Measurements from ENCODE around the gene GNPDA1. TPM values are rescaled to one million over a fixed set of nuclear protein-coding genes. Genes with fewer than 3 reads are reported as not detected.

Gene GNPDA1
- total RNA-seq, 1 donor from 2014 or later, result 28.5 TPM

DNA sequence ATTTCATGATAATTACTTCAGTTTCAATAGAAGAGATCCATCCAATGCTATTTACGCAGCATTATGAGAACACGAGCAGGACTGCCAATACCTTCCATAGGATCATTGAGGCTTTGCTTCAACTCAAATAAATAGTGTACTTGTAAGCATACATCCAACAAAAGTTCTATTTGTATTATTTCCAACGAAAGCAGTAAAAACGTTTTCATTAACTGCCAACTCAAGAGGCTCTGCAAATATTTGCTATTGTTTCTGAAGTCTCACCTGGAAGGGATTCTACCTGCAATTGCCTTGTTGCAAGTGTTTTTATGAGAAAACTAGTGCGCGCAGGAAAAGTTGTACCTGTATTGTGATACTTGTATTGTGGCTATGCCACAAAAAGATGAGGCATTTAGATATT lies 11.0 kb upstream of the GNPDA1 start:
- no peak for DNase-seq (ENCODE audit: low read depth in 2 of 2)

DNA sequence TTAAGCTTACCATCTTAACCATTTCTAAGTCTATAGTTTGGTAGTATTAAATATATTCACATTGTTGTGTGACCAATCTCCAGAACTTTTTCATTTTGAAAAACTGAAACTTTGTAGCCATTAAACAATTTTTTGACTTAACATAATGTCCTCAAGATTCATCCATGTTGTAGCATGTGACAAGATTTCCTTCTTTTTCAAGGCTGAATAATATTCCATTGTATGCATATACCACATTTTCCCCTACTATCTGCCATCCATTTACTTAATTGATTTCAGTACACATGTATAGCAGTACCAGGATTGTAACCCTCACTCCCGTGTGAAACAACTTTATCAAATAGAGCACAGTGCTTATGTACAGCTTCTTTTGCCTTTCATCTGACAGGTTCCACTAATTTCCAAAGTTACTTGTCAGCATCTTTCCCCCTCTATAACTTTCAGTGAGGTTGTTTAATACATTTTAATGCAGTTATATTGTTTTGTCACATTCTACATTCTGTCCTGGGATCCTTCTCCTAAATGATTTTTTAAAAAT lies 7.4 kb upstream of the GNPDA1 start:
- no peak for DNase-seq (ENCODE audit: low read depth in 2 of 2)

DNA sequence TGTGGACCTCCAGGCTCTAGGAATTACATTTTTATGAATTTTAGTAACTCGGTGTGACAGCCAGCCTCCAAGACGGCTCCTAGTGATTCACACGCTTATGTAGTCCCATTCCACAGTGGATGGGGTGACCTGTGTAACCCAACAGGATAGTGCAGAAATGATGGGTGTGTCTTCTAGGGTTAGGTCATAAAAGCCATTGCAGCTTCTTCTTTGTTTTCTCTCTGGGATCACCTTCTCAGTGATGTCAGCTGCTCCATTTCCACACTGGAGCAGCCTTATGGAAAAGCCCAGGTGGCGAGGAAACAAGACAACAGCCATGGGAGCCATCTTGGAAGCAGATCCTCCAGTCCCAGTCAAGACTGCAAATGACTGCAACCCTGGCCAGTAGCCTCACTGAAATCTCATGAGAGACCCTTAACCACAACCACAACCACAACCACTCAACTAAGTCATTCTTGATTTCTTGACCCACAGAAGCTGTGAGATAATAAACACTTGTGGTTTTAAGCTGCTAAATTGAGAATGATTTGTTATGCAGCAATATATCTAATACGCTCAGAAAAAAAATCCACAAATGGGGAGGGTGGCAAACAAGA lies 5.1 kb upstream of the GNPDA1 start:
- DNase-seq (ENCODE audit: low read depth in 2 of 2), result no peak

DNA sequence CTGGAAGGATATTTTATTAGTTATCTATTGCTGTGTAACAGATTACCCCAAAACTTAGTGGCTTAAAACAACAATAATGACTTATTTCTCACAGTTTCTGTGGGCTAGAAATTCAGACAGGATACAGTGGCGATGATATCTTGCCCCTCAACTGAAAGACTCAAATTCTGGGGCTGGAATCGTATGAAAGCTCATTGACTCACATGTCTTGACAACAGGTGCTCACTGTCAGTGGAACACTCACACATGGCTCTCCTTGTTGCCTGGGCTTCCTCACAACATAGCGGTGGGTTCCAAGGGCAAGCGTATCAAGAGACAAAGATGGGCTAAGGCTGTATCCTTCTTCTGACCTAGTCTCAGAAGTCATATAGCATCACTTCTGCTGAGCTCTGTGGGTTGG lies 3.7 kb upstream of the GNPDA1 start:
- no peak for DNase-seq (ENCODE audit: low read depth in 2 of 2)

DNA sequence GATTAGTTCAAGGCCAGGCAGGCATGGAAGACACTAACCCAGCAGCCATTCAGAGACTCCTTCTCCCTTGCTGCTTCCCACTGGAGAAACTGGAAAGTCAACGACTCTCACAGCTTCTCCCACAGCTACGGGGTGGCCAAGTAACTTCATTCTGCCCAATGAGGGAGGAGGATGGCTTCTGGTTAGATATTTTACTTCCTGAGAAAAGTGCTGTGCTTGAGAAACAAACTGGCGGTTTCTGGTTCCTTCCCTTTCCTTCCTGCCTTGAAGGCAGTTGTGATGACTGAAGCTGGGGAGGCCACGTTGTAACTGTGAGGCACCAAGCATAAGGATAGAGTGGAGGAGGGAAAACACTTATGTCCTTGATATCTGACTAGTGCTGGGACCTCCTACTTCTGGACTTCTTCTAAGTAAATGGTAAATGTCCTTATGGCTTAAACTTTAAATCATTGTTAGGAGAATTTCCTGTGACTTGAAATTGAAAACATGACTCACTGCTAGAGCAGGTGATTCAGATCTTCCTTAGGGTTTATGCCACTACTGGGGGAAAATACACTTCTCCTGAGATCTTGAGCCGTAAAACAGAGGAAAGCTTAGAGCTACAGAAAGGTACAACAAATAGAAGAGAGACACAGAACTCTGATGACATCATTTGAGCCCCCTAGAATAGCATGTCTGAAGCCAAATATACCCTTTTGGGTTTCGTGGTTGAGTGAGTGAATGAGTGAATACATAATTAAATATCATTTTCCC lies 3.1 kb upstream of the GNPDA1 start:
- DNase-seq (ENCODE audit: low read depth in 2 of 2), result peak in 1 of 2 donors; percentile 89

DNA sequence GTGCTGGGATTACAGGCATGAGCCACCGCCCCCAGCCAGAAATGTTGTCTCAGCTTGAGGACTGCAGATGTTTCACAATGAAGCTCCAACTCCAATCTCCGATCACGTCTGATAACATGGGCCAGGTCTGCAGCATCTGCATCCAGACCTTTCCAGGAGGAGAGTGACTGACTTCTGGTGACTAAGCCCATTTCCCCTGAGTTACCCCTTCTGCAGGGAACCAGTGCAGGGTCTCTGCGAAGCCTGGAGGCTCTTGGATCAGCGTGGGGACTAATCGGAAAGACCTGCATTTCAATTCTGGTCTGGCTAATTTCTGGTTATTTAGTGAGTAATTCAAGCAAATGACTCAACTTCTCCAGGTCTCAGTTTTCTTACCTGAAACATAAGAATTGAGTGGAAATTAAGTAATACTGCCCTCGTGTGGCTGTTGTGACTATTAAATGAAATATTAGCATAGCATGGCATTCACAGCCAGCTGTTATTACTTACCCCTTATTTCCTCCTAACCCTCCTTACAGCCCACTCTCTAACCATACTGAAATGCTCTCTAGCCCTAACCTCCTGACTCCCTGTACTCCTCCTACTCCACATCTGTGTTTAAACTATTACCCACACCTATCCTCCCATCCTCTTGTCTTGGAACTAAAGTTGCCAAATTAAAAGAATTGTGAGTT lies 2.2 kb upstream of the GNPDA1 start:
- peak; percentile 17 to 80 for DNase-seq (ENCODE audit: low read depth in 2 of 2)

DNA sequence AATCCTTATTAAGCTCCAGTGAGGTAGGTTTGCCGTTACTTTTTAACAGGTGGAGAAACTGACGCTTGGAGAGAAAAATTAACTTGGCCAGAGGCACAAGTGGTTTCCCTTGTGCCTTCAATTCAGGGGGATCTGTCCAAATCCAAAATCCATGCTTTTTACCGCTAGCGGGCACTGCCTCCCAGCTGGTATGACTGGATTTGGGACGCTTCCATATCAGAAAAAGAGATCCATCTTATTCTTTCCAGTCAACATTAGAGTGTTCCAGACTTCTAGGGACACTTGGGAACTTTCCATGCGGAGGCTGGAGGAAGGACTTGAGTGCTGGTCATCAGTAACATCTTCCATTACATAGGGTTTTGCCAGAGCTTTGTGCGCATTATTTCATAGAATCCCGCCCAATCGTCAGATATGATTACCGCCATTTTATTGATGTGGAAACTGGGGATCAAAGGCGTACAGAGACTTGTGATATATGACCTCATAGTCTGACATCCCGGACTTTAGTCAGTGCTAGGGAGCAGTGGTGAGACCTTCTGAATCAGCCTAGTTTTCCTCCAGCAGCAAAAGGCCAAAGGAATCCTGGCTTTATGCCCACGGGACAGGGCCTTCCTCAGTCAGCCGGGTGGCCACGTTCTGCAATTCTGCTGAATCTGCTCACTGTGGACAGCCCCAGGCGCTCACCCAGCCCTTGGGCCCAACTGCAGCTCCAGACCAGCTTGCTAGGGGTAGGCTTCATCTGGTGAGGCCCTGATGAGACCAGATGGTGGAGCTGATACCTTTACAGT lies 1.1 kb upstream of the GNPDA1 start:
- peak; percentile 1 to 69 for DNase-seq (ENCODE audit: low read depth in 2 of 2)

DNA sequence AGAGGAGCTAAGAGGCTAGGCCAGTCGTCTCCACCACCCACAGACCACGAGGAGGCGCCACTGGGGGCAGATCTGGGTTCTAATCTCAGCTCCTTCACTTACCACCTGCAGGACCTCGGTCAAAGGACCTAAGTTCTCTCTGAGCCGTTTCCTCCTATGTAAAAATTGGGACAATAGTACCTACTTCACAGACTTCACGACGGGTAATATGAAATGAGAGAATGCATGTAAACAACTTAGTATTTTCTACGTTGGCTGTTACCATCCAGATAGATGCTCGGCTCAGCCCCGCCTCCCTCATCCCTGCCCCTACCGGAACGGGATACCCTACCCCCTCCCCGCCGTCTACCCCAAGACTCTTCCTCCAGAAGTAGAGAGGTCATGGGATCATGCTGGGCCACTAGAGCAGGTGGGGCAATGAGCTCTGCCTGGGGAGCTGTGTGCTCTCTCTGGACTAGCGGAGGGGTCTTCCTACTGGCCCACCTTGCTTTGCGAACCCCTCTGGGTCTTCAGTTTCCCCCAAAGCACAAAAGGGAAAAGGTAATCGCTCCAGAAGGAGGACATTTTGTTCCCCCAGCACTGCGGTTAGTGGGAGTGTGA lies 541 bp downstream of the GNPDA1 start:
- DNase-seq (ENCODE audit: low read depth in 2 of 2), result peak; percentile 4 to 52

DNA sequence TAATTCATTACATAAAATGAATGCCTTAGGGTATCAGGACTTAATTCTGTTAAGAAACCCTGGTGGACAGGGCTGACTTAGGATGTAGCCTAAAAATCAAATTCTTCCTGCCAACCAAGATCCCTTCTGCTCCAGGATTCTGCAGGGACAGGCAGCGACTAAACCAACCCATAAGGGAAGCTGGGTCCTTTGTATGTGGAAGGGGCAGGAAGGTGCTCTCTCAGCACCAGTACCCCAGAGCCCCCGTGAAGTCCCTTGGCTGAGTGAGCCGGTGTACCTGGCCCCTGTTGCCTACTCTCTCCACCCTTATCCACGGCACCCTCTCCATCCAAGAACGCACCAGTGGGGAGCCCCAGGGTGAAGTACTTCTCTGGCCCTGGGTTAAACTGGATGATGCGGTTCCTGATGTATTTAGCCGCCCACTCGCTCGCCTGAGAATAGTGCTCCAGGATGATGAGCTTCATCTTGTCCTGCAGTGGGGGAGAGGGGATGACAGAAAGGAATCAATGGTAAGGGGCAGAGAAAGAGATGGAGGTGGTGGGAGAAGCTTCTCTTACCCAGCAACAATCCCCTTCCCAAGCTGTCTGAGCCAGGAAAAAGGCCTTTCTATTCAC lies 1.1 kb downstream of the GNPDA1 start:
- no peak for DNase-seq (ENCODE audit: low read depth in 2 of 2)

DNA sequence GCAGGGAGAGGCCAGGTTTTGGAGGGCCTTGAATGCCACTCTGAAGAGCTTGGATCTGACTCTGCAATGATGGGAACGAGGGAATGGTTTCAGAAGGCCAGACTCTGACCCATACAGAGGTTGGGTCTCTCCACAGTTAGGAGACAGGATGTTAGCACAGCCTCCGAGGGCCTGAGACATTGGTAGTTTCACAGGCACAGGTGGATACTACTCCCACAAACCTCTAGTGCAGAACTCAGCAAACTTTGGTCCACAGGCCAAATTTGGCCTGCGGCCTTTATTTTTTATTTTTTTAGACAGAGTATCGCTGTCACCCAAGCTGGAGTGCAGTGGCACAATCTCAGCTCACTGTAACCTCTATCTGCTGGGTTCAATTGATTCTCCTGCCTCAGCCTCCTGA lies 2.9 kb downstream of the GNPDA1 start:
- DNase-seq (ENCODE audit: low read depth in 2 of 2), result no peak

DNA sequence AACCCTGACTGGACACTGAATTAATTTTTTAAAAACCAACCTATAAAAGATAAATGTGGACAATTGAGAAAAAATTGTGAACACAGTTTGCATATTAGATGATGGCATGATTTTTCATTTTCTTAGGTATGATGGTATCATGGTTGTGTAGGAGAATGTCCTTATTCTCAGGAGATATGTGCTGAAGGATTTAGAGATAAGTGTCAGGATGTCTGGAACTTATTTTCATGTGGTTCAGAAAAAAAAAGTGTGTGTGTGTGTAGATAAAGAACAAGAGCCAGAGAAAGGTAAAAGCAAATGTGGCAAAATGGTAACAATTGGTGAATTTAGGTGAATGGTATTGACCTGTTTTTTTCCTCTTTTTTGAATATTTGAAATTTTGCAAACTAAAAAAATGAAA lies 4.0 kb downstream of the GNPDA1 start:
- no peak for DNase-seq (ENCODE audit: low read depth in 2 of 2)

DNA sequence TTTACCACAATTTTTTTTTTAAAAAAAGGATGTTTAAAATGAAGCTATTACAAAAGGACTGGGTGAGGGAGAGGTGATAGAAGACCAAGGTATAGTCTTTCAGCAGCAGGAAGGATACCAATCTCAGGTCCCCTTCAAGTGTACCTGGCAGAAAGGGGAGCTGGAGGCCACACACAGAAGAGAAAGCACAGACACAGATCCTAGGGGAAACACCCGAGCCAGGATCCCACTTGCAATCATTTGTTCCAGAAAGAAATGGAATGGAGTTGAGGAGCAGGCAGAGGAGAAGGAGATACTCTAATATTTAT lies 5.6 kb downstream of the GNPDA1 start:
- DNase-seq (ENCODE audit: low read depth in 2 of 2), result no peak

DNA sequence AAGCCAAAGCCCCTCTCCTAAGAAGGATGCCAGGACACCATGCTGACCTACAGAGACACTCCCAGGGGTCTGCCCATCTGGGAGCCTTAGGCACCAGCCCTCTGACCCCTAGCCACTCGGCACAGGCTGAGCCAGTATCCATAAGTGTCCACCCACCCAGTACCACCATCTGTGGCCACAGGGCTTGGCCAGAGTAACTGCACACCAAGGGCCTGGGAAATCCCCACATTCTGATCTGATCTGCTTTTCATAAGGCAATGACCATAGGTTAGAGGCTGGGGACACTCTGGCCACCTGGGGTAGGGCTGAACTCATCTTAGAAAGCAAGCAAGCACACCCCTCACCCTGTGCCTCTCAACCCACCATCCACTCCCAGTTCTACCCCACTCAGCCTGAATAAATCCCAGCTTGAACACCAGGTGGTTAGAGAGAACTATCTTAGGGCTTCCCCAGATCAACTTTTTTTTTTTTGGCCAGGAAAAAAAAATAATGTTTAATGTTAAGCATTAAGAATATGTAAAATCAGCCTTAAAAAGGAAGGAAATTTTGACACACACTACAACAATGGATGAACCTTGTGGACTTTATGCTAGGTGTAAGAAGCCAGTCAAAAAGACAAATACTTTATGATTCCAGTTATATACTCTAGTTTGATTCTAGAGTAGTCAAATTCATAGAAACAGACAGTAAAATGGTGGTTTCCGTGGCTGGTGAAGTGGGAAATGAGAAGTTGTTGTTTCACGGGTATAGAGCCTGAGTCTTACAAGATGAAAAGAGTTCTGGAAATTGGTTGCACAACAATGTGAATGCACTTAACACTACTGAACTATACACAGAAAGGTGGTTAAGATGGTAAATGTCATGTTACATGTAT lies 6.2 kb downstream of the GNPDA1 start:
- DNase-seq (ENCODE audit: low read depth in 2 of 2), result no peak

DNA sequence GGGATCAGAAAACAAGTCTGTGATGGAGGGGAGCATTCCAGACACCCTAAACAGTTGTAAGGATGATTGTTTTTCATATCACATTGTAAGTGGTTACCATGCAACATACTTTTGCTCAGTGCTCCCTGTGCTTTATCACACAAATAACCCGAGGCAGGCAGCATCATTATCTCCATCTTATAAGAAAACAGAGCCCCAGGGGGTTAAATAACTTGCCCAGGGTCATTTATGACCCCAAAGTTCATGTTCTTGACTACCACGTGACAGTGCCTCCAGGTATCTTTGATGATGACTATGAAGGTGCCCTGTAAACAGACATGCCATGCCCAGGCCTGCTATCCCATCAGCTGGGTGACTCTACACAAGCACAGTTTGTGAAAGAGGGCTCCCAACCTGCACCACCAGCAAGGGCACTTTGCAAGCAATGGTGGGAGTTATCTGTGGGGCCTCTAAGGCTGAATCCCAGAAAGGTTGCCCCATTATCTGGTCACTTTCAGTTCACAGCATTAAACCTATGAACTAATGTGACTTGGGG lies 9.5 kb downstream of the GNPDA1 start:
- no peak for DNase-seq (ENCODE audit: low read depth in 2 of 2)

DNA sequence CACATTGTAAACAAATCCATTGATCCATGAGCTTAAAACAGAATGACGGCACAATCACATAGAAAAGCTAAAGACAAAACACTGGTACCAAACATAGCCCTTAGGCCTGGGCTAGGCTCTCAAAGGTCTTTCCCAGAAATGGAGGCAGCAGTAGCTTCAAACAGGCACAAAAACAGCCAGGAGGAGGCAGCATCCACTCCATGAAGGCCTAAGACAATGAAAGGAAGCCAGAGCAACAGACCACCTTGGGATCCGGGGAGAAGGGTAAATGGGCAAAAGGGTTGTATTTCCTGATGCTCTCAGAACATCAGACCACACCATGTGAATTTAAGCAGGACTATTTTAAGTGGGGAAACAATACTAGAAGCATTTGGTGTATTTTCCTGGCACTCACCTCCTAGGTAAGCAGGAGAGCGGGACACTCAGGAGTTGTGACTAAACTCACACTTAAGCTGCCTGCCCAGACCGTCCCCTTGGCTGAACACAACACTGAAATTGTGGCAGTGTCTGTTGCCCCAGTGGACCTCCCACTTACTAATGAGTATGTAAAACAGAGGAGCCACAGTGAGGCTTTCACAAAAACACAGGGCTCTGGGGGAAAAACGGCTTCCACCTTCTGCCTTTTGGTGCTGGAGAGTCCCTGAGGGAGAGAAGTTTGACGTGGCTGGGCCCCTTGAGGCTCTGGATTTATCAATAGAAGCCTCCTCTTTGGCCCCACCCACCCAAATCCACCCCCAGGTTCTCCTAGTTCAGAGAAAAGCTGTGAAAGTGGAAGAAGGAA lies 11.9 kb downstream of the GNPDA1 start:
- peak in 1 of 2 donors; percentile 47 for DNase-seq (ENCODE audit: low read depth in 2 of 2)

DNA sequence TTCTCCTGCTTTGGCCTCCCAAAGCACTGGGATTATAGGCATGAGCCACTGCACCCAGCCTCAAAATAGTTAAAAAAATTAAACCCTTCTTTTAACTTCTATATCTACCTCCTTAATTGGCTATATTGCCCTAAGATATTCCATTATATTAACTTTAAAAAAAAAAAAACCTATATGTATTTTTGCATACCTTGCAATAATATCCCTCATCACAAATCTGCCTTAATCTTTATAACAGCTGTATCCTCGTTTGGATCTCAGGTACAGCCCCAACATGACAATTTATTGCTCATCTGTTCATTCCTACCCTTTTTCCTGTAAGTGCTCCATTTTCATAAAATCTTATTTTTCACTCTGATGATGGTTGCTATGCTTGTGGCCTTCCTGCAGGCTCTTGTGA lies 12.7 kb downstream of the GNPDA1 start:
- DNase-seq (ENCODE audit: low read depth in 2 of 2), result no peak

DNA sequence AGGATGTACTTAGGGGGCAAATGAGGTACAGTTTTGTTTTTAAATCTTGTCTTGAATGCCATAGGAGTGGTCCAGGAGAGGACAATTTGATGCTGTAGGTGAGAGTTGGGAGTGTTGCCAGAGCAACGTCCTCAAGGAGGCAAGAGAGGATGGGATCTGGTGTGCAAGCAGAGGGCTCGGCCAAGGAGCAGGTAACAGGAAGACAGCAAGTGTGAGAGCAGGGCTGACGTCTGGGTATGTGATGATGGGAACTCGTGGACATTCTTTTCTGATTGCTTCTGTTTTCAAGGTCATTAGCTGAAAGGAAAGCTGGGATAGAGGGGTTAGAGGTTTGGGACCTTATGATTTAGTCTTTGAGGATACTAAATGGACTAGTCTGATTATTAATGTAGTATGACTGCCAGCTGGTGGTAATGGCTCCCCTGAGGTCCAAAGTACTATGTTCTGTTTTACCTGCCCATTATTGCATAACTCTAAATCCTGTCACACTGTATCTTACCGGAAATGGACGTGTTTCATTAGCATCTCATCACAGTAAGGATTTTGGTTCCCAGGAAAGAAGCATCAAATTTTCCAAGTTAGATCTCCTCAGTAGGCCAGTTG lies 15.4 kb downstream of the GNPDA1 start:
- no peak for DNase-seq (ENCODE audit: low read depth in 2 of 2)

DNA sequence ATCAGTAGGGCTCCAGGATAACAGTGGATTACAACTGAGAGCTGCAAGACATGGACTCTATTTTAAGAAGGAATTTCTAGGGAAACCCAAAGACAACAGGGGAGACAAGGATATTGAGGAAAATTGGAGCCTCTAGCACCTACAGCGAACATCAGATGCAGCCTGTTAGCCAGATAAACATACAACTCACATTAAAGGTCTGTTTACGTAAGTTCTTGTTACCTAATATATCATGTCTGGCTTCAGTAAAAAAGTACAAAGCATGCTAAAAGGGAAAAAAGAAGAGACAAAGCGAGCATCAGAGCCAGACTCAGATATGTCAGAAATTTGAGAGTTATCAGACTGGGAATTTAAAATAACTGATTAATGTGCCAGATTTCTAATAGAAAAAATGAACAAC lies 17.2 kb downstream of the GNPDA1 start:
- DNase-seq (ENCODE audit: low read depth in 2 of 2), result no peak

All from dermis microvascular lymphatic vessel endothelial cell (primary cell).